ENCODE results near the gene LPCAT1. TPM values are rescaled to one million over a fixed set of nuclear protein-coding genes. Genes with fewer than 3 reads are reported as not detected.

The LPCAT1 gene
- total RNA-seq, 1 experiment from 2014 or later = 75.0 TPM

- no peak overlapping the region for H3K9ac ChIP-seq (ENCODE audit: low read length)
- TF ChIP-seq SP1 (IDR thresholded peaks at IDR 0.05; ENCODE audit: low read depth) (no peak), SIN3A (IDR thresholded peaks at IDR 0.05; ENCODE audit: low read depth) (no peak), POLR2A (IDR thresholded peaks at IDR 0.05; ENCODE audit: borderline replicate concordance, extremely low read depth, insufficient read depth, insufficient read length) (no peak), MAX (IDR thresholded peaks at IDR 0.05) (no peak), EGR1 (IDR thresholded peaks at IDR 0.05; ENCODE audit: low read depth) (no peak), REST (IDR thresholded peaks at IDR 0.05; ENCODE audit: low read depth) (no peak), CTCF (IDR thresholded peaks at IDR 0.05 in 2 of 3, conservative IDR thresholded peaks at IDR 0.05 in 1 of 3; ENCODE audit: borderline replicate concordance in 1 of 3, insufficient read depth in 1 of 3, low read depth in 2 of 3, low read length in 2 of 3) (no peak), ZFX (IDR thresholded peaks at IDR 0.05) (no peak), FOSL1 (IDR thresholded peaks at IDR 0.05; ENCODE audit: low read depth) (no peak), RAD21 (IDR thresholded peaks at IDR 0.05; ENCODE audit: low read depth) (no peak), CBX3 (IDR thresholded peaks at IDR 0.05; ENCODE audit: low read depth) (no peak), EZH2phosphoT487 (IDR thresholded peaks at IDR 0.05; ENCODE audit: borderline replicate concordance) (no peak), POLR2AphosphoS5 (IDR thresholded peaks at IDR 0.05; ENCODE audit: low read depth, low read length) (no peak), TCF7L2 (IDR thresholded peaks at IDR 0.05; ENCODE audit: borderline replicate concordance, extremely low read depth, insufficient read depth, insufficient read length) (no peak), JUND (IDR thresholded peaks at IDR 0.05) (no peak), EZH2 (IDR thresholded peaks at IDR 0.05) (no peak), YY1 (IDR thresholded peaks at IDR 0.05; ENCODE audit: extremely low read depth, insufficient replicate concordance, low read depth, low read length) (no peak), ZBTB33 (IDR thresholded peaks at IDR 0.05; ENCODE audit: extremely low read depth, insufficient replicate concordance, low read length) (no peak)
- H3K27ac ChIP-seq (ENCODE audit: low read depth, low read length) = no peak overlapping the region
- no peak for ATAC-seq
- H3K4me1 ChIP-seq (ENCODE audit: control insufficient read depth in 1 of 2, insufficient read depth in 2 of 2, low read length in 2 of 2) = peaks cover 0 to 1% of the 10 kb centered on the region in 2 experiments; a peak in 2 of 4 replicates
- no peaks in the 10 kb centered on the region for H3K36me3 ChIP-seq (ENCODE audit: control insufficient read depth in 1 of 2, insufficient read depth in 2 of 2, low read length in 2 of 2)
- no peaks in the 10 kb centered on the region for H4K20me1 ChIP-seq (ENCODE audit: insufficient read depth)
- ChIA-PET CTCF (no interaction called here), RAD21 (ENCODE audit: low non-redundant PET in 1 of 2, low total read pairs in 2 of 2, uncharacterized antibody in 2 of 2, unreplicated experiment in 2 of 2) (no interaction called here), POLR2A (no interaction called here)
- H3K79me2 ChIP-seq (ENCODE audit: insufficient read depth, low read length) = no peaks in the 10 kb centered on the region
- H3K4me2 ChIP-seq (ENCODE audit: low read length) = no peak overlapping the region
- BruUV-seq (replicated peaks) = no TSS peak
- no peaks in the 10 kb centered on the region for H3K9me2 ChIP-seq (ENCODE audit: insufficient read depth)
- DNase-seq (ENCODE audit: low read depth, low spot score) = no peak
- 0 out of 2 replicates have a peak, but pooled peaks cover 10% of the 10 kb centered on the region for H3K27me3 ChIP-seq (ENCODE audit: insufficient read depth, low read length)
- H2AFZ ChIP-seq (ENCODE audit: low read depth, low read length, poor library complexity, severe bottlenecking) = no peak overlapping the region
- no peaks in the 10 kb centered on the region for H3K9me3 ChIP-seq (ENCODE audit: control insufficient read depth in 1 of 2, insufficient read depth in 1 of 2, low read depth in 1 of 2, low read length in 2 of 2)
- intact Hi-C loops (cut with micrococcal nuclease) = no loop called here
- H3K4me3 ChIP-seq (replicated peaks in 1 of 2; ENCODE audit: low read depth in 1 of 2, low read length in 2 of 2) = no peak overlapping the region
Measured at GRCh38 chr5:1537603-1538154, 13.9 kb upstream of the LPCAT1 start.

Data from HCT116 (cell line).